Endothelial cell of umbilical vein (primary cell): Measurements from ENCODE around the gene ZAR1.

Experiments
- CTCF ChIP-seq, 2 donors: IDR thresholded peaks; 1 replicate in 1 of 2; 2 replicates in 1 of 2; pipeline ENCODE4 v1.5.1; 2011; ENCODE audit warnings: low read length in 2 of 2, mild to moderate bottlenecking in 2 of 2, moderate library complexity in 2 of 2, control low read depth in 1 of 2, inconsistent platforms in 1 of 2, low read depth in 1 of 2; ENCODE audit not compliant: insufficient read depth in 1 of 2; ENCODE audit errors: extremely low read depth in 1 of 2
- EZH2 ChIP-seq: IDR thresholded peaks from 2 replicates; pipeline ENCODE4 v1.6.1; 2012; ENCODE audit warnings: borderline replicate concordance, low read depth, mild to moderate bottlenecking, moderate library complexity, low read length, inconsistent platforms; ENCODE audit not compliant: severe bottlenecking
- FOS ChIP-seq: IDR thresholded peaks from 2 replicates; pipeline ENCODE4 v1.6.1; 2011; ENCODE audit warnings: mild to moderate bottlenecking, low read length, moderate library complexity, borderline replicate concordance; ENCODE audit not compliant: insufficient read depth
- GATA2 ChIP-seq: IDR thresholded peaks from 2 replicates; pipeline ENCODE4 v1.7.0; 2011; ENCODE audit warnings: low read depth, mild to moderate bottlenecking, moderate library complexity, mixed read lengths, low read length; ENCODE audit not compliant: insufficient read length, insufficient read depth
- JUN ChIP-seq: IDR thresholded peaks from 2 replicates; pipeline ENCODE4 v1.6.1; 2011; ENCODE audit warnings: borderline replicate concordance, low read depth; ENCODE audit not compliant: insufficient read length, insufficient read depth
- MYC ChIP-seq: IDR thresholded peaks from one replicate; pipeline ENCODE4 v1.6.1; 2011; ENCODE audit warnings: mild to moderate bottlenecking, low read depth, low read length
- POLR2A ChIP-seq: IDR thresholded peaks from 2 replicates; pipeline ENCODE4 v1.6.1; 2012; ENCODE audit warnings: low read depth, mild to moderate bottlenecking, control low read depth, low read length
- POLR2AphosphoS5 ChIP-seq: IDR thresholded peaks from 2 replicates; pipeline ENCODE4 v1.6.1; 2012; ENCODE audit warnings: low read depth, mild to moderate bottlenecking, control low read depth, low read length, moderate library complexity; ENCODE audit not compliant: insufficient read depth
- TF ChIP-seq, protein P1 (sequence below): IDR thresholded peaks from 2 replicates; pipeline ENCODE4 v1.6.1; 2011; ENCODE audit not compliant: insufficient read depth, insufficient read length

DNA sequence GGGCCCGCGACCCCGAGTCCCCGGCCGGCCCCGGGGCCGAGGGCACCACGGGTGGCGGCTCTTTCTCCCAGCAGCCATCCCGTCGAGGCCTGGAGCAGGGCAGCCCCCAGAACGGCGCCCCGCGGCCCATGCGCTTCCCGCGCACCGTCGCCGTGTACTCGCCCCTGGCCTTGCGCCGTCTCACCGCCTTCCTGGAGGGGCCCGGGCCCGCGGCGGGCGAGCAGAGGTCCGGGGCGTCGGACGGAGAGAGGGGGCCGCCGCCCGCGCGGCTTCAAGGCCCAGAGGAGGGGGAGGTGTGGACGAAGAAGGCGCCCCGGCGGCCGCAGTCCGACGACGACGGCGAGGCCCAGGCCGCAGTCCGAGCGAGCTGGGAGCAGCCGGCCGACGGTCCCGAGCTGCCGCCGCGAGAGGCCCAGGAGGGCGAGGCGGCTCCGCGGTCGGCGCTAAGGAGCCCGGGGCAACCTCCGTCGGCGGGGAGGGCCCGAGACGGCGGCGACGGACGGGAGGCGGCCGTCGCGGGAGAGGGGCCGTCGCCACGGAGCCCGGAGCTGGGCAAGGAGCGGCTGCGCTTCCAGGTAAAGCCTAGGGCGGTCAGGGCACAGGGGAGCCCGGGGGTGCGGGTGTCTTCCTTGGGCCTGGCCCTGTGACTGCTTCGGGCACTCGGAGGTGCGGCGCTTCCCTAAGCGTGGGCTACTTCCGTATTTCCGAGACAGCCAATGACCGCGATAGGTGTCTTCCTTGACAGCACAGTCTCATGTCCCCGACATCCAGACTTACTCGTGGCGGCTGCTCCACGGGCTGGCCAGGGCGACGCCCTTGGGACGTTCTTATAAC is 845 bp downstream of the ZAR1 start:
- TF ChIP-seq CTCF (IDR thresholded peaks at IDR 0.05; ENCODE audit: extremely low read depth in 1 of 2, insufficient read depth in 1 of 2, low read depth in 1 of 2, low read length in 2 of 2): no peak
- TF ChIP-seq POLR2A: no peak
- peak; percentile 60 for TF ChIP-seq EZH2
- TF ChIP-seq, protein P1, sequence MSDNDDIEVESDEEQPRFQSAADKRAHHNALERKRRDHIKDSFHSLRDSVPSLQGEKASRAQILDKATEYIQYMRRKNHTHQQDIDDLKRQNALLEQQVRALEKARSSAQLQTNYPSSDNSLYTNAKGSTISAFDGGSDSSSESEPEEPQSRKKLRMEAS: no peak
- no peak for TF ChIP-seq POLR2AphosphoS5
- no peak for TF ChIP-seq MYC
- no peak for TF ChIP-seq FOS
- TF ChIP-seq JUN: no peak
- TF ChIP-seq GATA2: no peak
